ENCODE data around the gene GOLGA7B. TPM values are rescaled to one million over a fixed set of nuclear protein-coding genes. Genes with fewer than 3 reads are reported as not detected.

Gene GOLGA7B
- total RNA-seq, 6 donors from 2014 or later: 1.0 to 2.6 (median 1.1) TPM

DNA sequence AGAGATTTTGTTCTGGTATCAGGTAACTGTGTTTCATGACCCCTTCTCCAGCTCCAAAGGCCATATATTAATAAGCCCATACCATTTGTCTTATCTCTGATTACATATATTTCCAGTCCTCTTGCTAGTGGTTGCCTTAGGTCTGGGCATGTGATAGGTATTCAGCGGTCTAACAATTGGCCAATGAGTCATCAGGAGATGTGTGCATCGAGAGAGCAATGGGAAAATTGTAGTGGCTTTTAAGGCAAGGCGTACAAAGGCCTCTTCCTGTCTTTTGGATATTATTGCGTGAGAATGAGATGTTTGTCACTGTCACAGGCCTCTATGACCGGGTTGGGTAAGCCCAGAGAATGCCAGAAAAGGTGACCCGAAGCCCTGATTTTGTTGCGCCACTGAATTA is 39.2 kb upstream of the GOLGA7B start:
- Histone ChIP-seq H3K4me1 (no peaks in the 10 kb centered on the region), H3K9me3 (no peaks in the 10 kb centered on the region), H3K36me3 (no peaks in the 10 kb centered on the region), H3K27me3 (no peaks in the 10 kb centered on the region), H3K4me3 (no peak overlapping the region), H3K27ac (no peak overlapping the region)
- ATAC-seq (ENCODE audit: low FRiP score in 2 of 2): no peak
- WGBS, 2 donors: 83 to 85% methylated on average over 7 of the region's 7 CpGs
- TF ChIP-seq POLR2AphosphoS5 (IDR thresholded peaks at IDR 0.05): no peak
- TF ChIP-seq POLR2A (IDR thresholded peaks at IDR 0.05): no peak
- TF ChIP-seq EP300 (IDR thresholded peaks at IDR 0.05): no peak
- TF ChIP-seq, protein P1, sequence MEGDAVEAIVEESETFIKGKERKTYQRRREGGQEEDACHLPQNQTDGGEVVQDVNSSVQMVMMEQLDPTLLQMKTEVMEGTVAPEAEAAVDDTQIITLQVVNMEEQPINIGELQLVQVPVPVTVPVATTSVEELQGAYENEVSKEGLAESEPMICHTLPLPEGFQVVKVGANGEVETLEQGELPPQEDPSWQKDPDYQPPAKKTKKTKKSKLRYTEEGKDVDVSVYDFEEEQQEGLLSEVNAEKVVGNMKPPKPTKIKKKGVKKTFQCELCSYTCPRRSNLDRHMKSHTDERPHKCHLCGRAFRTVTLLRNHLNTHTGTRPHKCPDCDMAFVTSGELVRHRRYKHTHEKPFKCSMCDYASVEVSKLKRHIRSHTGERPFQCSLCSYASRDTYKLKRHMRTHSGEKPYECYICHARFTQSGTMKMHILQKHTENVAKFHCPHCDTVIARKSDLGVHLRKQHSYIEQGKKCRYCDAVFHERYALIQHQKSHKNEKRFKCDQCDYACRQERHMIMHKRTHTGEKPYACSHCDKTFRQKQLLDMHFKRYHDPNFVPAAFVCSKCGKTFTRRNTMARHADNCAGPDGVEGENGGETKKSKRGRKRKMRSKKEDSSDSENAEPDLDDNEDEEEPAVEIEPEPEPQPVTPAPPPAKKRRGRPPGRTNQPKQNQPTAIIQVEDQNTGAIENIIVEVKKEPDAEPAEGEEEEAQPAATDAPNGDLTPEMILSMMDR (IDR thresholded peaks at IDR 0.05): no peak
- no peak for DNase-seq

DNA sequence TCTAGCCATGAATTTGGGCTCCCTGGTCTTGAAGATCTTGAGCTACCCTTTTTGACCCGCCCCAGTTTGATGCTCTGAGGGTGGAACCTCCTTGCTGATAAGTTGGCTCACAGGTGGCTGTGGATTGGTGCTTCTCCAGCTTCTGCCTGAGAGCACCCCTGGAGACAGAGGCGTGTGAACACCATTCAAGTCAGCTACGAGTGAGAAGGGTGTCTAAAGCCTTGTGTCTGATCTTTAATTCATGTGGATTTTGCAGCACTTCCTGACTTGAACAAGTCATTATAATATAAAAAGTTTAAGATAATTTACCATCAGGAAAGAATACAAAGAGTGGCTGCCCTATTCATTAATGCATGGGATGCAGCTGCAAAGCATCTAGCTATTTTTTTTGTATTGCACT is 37.7 kb upstream of the GOLGA7B start:
- DNase-seq: no peak
- Histone ChIP-seq H3K9me3 (no peaks in the 10 kb centered on the region), H3K4me3 (no peak overlapping the region), H3K4me1 (no peaks in the 10 kb centered on the region), H3K36me3 (no peaks in the 10 kb centered on the region), H3K27me3 (no peaks in the 10 kb centered on the region), H3K27ac (no peak overlapping the region)
- TF ChIP-seq, protein P1 (IDR thresholded peaks at IDR 0.05): no peak
- TF ChIP-seq EP300 (IDR thresholded peaks at IDR 0.05) (no peak), POLR2AphosphoS5 (IDR thresholded peaks at IDR 0.05) (no peak), POLR2A (IDR thresholded peaks at IDR 0.05) (no peak)
- 74 to 78% methylated on average over 3 of the region's 3 CpGs for WGBS, 2 donors
- no peak for ATAC-seq (ENCODE audit: low FRiP score in 2 of 2)

DNA sequence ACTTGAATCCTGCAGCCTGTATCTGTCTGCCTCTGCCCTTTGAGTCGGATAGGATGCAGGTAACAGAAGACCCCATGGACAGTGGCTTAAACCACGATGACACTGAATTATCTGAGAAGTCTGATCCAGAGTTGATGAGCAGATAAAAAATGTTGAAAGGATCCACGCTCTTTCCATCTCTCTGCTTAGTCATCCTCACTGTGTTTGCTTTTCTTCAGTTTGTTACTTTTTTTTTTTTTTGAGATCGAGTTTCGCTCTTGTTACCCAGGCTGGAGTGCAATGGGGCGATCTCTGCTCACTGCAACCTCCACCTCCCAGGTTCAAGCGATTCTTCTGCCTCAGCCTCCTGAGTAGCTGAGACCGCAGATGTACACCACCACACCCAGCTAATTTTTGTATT is 36.9 kb upstream of the GOLGA7B start:
- H3K27me3 ChIP-seq: no peaks in the 10 kb centered on the region
- DNase-seq (no peak), ATAC-seq (ENCODE audit: low FRiP score in 2 of 2) (no peak)
- TF ChIP-seq POLR2A (IDR thresholded peaks at IDR 0.05): no peak
- TF ChIP-seq, protein P1 (IDR thresholded peaks at IDR 0.05): no peak
- TF ChIP-seq POLR2AphosphoS5 (IDR thresholded peaks at IDR 0.05): no peak
- TF ChIP-seq EP300 (IDR thresholded peaks at IDR 0.05): no peak
- no peaks in the 10 kb centered on the region for H3K9me3 ChIP-seq
- no peaks in the 10 kb centered on the region for H3K4me1 ChIP-seq
- 72 to 78% methylated on average over 8 of the region's 8 CpGs for WGBS, 2 donors
- no peaks in the 10 kb centered on the region for H3K36me3 ChIP-seq
- H3K27ac ChIP-seq: no peak overlapping the region
- no peak overlapping the region for H3K4me3 ChIP-seq

DNA sequence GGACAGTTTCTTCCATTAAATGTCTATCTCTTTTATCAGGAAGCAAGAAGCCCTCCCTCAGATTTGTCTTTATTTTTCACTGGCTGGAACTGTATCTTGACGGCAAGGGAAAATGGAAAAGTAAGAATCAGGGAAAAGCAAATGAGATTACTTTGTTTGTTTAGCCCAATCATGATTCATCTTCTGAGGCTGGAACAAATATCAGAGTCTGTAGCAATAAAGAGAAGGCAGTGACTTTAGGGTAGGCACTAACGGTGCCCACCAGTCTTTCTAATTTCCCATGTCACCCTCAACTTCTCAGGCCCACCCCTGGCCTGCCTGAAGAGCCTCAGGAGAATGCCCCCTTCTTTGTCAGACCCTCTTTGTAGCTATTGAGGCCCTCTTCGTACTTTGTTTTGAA is 36.3 kb upstream of the GOLGA7B start:
- Histone ChIP-seq H3K4me3 (no peak overlapping the region), H3K36me3 (no peaks in the 10 kb centered on the region), H3K4me1 (no peaks in the 10 kb centered on the region), H3K27me3 (no peaks in the 10 kb centered on the region), H3K9me3 (no peaks in the 10 kb centered on the region), H3K27ac (no peak overlapping the region)
- 67 to 82% methylated on average over 3 of the region's 3 CpGs for WGBS, 2 donors
- DNase-seq (no peak), ATAC-seq (ENCODE audit: low FRiP score in 2 of 2) (no peak)
- TF ChIP-seq EP300 (IDR thresholded peaks at IDR 0.05) (no peak), POLR2AphosphoS5 (IDR thresholded peaks at IDR 0.05) (no peak), POLR2A (IDR thresholded peaks at IDR 0.05) (no peak)
- TF ChIP-seq, protein P1 (IDR thresholded peaks at IDR 0.05): no peak

DNA sequence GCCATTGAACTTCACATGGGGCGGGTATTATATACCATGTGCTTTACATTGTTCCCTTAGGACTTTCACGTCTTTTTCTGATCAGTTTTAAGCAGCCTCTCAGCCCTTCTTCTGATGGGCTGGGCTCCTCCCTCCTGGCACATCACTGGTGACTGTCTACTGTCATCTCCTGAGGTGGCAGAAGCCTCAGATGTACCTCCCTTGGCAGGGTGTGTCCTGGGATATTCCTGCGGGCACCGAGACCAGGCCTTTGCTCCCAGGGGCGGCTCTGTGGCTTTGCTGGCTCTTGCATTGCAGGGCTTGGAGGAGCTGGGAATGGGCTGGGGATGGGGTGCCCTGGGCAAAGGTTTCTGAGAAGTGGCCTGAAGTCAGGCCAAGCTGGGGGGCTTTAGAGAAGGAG is 34.6 kb upstream of the GOLGA7B start:
- no peak overlapping the region for H3K4me3 ChIP-seq
- H3K36me3 ChIP-seq: no peaks in the 10 kb centered on the region
- H3K9me3 ChIP-seq: no peaks in the 10 kb centered on the region
- H3K4me1 ChIP-seq: no peaks in the 10 kb centered on the region
- no peak for TF ChIP-seq POLR2AphosphoS5 (IDR thresholded peaks at IDR 0.05)
- no peak for TF ChIP-seq POLR2A (IDR thresholded peaks at IDR 0.05)
- TF ChIP-seq, protein P1 (IDR thresholded peaks at IDR 0.05): no peak
- TF ChIP-seq EP300 (IDR thresholded peaks at IDR 0.05): no peak
- no peak for DNase-seq
- no peak overlapping the region for H3K27ac ChIP-seq
- no peaks in the 10 kb centered on the region for H3K27me3 ChIP-seq
- 86% methylated on average over 5 of the region's 5 CpGs for WGBS, 2 donors
- no peak for ATAC-seq (ENCODE audit: low FRiP score in 2 of 2)

All from upper lobe of left lung (tissue), 6 donors.